IPS DF 4.7 (cell line): Measurements from ENCODE around the gene HNRNPUL2.
"Not testable (repeated sequence)": the region's sequence is repeated elsewhere in the genome, so short reads cannot be mapped to it uniquely, and the experiment has no call there.

Source experiments
- DNase-seq: peaks from one replicate; pipeline ENCODE4 v3.0.0-alpha.2; 2013; ENCODE audit warnings: low spot score; ENCODE audit errors: extremely low read depth

The HNRNPUL2 gene

DNA sequence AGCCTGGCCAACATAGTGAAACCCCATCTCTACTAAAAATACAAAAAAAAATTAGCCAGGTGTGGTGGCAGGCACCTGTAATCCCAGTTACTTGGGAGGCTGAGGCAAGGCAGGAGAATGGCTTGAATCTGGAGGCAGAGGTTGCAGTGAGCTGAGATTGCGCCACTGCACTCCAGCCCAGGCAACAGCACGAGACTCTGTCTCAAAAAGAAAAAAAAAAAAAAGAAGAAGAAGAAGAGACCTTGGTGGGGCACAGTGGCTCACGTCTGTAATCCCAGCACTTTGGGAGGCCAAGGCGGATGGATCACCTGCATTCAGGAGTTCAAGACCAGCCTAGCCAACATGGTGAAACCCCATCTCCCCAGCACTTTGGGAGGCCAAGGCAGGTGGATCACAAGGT, 23.3 kb downstream of the HNRNPUL2 start:
- not testable (repeated sequence) for DNase-seq

DNA sequence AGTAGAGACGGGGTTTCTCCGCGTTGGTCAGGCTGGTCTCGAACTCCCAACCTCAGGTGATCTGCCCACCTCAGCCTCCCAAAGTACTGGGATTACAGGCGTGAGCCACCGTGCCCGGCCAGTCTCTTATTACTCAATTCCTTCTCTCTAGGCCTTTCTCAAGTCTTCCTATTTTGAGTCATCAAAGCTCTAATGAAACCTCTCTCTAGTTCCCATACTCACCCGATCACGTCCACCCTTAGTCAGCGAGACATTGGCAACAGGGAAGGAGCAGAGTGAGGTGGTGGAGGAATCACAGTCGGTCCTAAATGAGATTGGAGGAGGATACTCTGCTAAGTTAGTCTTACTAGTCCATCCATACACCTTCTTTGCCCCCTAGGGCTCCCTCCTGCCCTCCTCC, 25.0 kb downstream of the HNRNPUL2 start:
- no peak for DNase-seq

DNA sequence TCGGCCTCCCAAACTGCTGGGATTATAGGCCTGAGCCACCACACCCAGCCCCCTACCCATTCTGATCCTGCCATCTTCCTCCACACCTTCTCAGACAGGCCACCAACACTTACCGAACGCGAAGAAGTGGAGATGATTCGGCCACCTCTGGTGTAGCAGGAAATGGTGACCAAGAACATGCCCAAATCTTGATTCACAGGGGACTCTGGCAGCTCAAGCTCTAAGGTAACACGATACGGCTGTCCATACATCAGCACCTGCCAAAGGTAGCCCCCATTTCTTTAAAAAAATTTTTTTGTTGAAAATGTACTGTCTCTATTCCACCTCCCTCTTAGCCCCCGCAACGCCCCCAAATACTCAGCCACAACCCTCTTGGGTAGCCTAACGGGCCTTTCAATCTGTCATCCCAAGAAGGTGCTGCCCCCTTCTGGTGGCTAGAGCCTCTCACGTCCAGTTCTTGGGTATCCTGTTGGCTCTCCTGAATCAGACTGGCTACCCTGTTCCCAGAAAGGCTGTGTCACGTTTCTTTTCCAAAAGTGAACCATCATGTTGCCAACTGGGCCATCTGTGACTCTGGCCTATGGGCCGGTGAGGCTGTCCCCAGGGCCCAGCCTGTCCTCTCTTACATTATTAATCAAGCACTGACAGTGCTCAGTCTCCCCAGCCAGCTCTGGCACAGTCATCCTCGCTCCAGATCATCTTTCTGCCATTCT, 32.6 kb downstream of the HNRNPUL2 start:
- no peak for DNase-seq

DNA sequence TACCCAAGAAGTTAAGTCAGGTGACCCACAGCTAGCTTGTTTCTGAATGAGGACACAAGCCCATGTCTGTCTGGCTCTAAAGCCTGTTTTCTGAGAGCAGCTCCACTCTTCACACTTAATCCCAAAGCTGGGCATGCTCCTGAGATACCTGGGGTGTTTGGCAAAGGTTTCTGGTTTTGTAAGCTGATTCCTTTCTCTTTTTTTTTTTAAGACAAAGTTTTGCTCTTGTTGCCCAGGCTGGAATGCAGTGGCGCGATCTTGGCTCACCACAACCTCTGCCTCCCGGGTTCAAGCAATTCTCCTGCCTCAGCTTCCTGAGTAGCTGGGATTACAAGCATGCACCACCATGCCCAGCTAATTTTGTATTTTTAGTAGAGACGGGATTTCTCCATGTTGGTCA, 33.6 kb downstream of the HNRNPUL2 start:
- not testable (repeated sequence) for DNase-seq

DNA sequence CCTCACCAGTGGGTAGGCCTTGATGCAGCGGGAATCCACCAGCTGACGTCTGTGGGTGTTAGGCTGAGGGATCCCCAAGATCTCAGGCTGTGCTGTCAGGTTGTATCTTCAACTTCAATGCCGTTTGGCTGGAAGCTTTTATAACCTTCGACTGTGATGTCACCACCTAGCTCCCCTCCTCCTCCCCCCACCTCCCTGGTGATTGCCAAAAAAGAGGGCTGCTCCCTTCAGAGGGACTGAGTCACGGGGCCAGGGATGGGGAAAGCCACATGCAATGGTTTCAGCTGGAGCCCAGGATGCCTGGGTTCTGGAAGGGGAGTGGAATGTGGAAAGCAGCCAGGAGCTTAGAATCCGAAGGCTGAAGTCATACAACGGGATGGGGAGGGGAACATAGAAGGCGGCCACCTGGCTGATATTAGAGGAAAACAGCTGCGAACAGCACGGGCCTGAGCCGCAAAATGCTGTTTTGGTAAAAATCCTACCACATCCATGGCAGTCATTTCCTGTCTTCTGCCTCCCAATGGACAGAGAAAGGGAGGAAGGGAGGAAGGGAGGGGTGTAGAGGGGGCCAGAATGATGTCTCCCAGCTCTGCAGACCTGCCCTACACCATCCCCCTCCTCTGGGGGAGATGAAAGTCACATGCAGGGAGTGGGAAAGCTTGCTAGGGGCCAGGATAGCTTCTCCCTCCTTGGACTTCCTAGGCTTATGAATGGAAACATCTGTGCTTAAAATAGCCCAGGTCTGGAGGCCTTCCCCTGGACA, 37.7 kb downstream of the HNRNPUL2 start, which contains the start of gene LRRN4CL:
Gene LRRN4CL (minus strand): TSS at position 110 of the 763 bp plus-strand sequence. CDS start 1,022 bp downstream, outside the sequence.
- no peak for DNase-seq

DNA sequence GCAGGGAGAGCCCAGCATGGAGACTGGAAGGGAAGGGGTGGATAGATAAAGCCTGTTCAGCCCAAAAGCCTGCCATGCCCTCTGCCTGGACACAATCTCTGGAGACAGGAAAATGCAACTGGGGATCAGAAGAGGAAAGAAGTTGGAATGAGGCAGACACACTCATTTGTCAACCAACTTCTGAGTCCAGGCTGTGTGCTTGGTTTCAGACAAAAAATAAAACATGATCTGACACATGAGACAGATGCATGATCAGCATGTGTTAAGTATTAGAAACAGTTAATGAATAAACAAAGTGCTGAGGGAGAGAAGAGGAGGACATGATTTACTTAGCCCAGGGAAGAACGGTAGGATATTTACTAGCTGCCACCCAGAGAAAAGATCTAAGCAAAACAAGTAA, 38.8 kb downstream of the HNRNPUL2 start:
- DNase-seq: no peak

DNA sequence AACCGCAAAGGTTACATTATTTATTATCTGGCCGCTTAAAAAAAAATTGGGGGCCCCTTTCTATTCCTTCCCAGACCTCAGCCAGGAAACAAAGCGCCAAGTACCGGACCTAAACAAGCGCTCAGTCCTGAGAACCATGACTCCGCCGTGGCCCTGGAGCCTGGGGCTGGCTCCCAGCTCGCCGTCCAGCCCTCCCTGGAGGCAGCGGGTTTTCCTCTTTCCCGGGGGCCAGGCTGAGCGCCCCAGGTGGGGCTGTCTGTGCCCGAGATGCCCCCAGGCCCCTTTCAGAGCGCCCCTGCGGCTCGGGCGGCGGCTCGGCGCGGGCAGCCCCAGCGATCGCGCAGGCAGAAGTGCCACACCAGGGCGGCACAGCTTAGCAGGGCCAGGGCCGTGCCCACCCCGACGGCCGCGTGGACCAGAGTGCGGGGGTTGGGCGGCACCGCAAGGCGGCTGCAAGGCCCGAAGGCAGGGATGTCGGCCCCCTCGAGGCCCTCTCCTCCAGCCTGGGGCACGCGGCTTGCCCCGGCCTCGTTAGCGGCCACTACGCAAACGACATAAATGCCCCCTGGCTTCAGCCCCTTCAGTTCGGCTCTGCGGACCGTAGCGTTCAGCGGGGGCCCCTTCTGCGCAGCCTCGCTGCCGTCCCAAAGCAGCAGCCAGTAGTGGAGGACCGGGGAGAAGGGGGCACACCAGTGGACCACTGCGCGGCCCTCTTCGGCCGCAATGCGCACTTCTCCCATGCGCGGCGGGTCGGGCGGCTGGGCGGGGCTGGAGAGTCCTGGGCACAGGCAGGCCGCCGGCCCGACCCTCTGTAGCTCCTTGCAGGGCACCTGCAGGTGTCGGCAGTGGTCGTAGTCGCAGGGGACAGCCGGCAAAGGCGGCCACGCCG, 39.5 kb downstream of the HNRNPUL2 start:
- no peak for DNase-seq

DNA sequence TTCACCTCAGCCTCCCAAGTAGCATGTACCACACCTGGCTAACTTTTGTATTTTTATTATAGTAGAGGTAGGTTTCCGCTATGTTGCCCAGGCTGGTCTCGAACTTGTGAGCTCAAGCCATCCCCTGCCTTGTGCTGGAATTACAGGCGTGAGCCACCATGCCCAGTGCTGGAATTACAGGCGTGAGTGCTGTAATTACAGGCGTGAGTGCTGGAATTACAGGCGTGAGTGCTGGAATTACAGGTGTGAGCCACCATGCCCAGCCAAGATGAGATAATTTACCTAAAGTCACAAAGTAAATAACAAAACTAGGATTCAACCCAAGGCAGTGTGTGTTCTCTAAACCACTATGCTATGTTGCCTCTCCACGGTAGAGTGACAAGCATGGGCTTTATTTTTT, 44.7 kb downstream of the HNRNPUL2 start:
- no peak for DNase-seq

DNA sequence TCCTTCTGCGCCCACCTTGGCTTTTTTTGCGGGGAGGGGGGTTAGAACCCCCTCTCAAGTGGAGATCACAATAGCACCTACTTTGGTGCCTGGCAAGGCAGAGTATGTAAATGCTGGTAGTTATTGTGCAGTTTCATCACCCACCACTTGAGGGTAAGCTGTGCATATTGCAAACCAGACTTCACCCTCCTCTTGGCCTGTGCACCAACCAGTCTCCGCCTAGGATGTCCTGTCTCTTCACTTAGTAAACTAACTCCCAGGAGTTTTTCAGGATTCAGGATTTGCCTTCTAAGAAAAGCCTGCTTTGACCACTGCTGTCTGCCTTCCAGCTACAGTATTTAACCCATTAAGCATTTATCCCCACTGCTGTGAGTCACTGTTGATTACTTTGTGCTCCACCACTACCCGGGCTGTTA, 46.4 kb downstream of the HNRNPUL2 start:
- no peak for DNase-seq

DNA sequence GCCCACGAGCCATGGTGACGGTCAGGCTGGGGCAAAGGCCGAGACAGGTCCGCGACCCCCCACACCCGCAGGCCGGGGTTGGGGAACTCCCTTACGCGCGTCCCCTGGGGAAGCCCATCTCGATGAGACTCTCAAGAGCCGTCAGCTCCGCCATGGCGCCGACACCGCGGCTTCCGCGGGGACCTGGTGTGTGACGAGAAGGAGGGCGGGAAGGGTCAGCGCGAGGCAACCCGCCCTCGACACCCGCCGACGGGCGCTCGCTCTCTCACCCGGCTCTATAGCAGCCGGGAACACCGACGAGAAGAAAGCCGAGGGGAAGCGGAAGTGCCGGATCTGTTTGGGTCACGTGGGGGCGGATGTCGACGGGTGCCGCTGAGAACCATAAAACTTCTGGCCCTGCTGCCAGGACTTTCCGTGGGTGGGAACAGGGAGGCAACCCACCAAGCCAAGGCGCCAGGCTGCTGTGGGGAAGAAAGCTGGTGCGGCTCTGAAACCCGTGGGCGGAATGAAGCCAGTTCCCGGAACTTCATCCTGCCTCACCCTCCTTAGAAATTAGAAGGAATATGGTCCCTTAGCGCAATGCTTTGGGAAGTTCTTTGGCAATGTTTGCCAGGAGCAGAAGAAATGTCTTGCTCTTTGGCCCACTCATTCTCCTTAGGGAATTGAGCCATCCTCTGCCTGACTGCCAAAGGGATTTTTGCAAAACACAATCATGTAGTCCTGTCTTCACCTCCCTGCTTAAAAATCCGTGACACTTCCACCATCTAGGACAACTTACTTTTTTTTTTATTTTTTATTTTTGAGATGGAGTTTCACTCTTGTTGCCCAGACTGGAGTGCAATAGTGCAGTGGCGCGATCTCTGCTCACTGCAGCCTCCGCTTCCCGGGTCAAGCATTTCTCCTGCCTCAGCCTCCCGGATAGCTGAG, 48.2 kb downstream of the HNRNPUL2 start, which contains the start of gene UBXN1:
Gene UBXN1 (minus strand): TSS at position 304 of the 927 bp plus-strand sequence. CDS start 150 bp downstream, at position 154.
- DNase-seq: no peak

DNA sequence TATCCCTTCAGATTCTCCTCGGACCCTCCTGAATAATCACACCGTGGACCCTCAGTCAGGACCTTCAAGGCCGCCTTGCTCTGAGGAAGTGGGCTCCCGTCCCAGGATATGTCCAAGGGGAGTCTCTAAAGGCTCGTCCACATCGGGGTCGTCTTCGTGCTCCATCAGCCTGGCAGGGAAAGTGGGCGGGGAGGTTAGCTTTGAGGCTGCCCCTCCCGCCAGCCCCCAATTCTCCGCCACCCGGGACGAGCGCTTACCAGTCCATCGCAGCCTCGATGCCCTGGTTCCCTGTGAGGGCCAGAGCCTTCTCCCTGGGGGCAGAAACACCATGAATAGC, 48.9 kb downstream of the HNRNPUL2 start:
- DNase-seq: no peak

DNA sequence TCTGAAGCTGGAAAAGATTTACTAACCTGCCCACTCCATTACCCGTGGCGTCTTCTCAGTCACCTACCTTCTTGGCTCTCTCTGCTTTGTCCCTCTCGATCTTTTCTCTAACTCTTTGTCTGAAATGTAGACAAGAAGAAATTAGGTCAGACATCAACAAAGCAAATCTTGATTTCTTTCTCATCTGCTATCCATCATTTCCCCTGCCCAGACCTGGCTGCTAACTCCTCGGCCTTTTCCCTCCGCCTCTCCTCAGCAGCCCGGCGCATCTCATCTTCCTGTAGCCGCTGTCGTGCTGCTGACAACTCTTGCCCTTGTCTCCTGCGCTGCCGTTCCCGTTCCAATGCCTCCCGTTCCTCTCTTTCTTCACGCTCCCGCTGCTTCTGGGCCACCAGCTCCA, 49.5 kb downstream of the HNRNPUL2 start:
- DNase-seq: no peak

DNA sequence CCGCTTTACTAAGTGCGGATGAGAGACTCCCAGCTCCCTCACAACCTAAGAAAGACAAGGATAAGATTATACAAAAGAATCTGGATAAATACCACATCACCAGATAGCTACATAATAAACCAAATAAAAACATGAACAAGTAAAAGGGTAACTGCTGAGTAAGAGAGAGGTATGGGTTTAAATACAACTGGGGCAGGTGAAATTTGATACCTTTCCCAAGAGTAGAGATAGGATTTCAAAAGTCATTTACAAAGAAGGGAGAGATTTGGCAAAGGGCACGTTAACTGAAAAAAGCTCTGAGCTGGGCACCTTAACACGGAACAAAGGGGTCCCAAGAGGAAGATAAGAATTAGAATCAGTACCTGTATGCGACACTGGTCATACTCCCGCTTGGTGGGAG, 50.1 kb downstream of the HNRNPUL2 start:
- DNase-seq: no peak

DNA sequence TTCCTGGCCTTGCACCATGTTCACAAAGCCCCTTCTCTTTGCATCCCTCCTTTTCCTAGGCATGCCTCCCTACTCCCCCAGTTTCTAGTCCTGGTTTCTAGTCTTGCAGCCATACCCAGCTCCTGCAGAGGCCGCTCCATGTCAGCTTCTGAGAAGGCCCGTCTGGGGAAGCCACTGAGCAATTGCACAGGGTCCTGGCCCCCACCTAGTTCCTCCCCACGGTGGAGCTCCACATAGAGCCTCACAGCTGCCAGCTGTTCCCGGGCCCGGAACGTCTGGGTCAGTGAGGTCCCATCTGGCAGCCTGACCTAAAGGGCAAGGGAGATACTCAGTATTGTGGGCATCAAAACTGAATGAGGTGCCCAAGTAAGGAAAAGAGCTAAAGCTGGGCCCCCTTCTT, 50.6 kb downstream of the HNRNPUL2 start:
- DNase-seq: no peak

DNA sequence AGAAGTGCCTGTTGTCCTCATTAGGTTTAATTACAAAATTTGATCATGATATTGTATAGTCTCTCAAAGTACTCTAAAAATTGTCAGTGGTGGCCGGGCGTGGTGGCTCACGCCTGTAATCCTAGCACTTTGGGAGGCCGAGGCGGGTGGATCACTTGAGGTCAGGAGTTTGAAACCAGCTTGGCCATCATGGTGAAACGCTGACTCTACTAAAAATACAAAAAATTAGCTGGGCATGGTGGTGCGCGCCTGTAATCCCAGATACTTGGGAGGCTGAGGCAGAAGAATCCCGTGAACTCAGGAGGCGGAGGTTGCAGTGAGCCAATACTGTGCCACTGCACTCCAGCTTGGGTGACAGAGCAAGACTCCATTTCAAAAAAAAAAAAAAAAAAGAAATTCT, 51.8 kb downstream of the HNRNPUL2 start:
- DNase-seq: not testable (repeated sequence)

DNA sequence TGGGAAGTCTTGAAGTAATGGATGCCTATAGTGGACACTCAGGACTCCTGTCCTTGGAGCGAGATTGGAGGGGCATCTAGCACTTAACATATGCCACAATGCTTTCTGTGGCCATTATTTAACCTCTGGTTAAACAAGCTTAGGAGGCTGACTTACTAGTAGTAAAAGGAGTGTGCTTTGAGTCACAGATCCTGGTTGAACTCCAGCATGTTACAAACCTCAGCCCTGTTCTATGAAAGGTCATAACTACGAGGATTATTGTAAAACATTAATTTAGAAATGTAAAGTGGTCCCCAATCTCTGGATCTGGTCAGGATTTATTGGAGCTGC, 54.1 kb downstream of the HNRNPUL2 start:
- no peak for DNase-seq

DNA sequence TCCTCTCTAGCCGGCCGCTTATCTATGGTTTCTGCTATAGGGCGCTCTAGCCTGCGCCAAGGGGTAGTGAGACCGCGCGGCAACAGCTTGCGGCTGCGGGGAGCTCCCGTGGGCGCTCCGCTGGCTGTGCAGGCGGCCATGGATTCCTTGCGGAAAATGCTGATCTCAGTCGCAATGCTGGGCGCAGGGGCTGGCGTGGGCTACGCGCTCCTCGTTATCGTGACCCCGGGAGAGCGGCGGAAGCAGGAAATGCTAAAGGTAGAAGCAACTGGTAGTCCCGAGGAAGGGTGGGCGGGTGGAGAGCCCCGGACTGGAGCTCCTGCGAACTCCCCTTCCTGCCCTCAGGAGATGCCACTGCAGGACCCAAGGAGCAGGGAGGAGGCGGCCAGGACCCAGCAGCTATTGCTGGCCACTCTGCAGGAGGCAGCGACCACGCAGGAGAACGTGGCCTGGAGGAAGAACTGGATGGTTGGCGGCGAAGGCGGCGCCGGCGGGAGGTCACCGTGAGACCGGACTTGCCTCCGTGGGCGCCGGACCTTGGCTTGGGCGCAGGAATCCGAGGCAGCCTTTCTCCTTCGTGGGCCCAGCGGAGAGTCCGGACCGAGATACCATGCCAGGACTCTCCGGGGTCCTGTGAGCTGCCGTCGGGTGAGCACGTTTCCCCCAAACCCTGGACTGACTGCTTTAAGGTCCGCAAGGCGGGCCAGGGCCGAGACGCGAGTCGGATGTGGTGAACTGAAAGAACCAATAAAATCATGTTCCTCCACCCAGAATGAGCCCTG, 55.5 kb downstream of the HNRNPUL2 start, which contains the start of the genes LBHD1 and UQCC3:
Gene LBHD1 (minus strand): TSS at position 660 of the 782 bp plus-strand sequence. CDS start 2,236 bp downstream, outside the sequence.
Gene UQCC3 (plus strand): TSS at position 66 of the 782 bp plus-strand sequence. CDS start 73 bp downstream, at position 139.
- no peak for DNase-seq

DNA sequence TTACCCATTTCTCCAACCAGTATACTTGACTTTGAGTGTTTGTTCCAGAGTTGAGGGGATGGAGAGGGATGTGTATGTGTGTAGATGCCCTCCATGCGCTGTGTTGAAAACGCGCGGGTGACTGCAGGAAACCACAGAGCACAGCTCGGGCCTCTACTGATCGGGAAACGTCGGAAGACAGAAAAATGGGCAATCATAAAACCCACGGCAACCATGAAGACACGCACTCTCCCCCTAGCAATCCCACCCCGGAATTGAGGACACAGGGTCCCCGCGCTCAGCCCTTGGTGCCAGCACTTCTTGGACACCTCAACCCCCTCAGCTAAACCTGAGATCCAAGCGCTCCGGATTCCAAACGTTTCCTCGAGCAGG, 56.0 kb downstream of the HNRNPUL2 start:
- DNase-seq: no peak

DNA sequence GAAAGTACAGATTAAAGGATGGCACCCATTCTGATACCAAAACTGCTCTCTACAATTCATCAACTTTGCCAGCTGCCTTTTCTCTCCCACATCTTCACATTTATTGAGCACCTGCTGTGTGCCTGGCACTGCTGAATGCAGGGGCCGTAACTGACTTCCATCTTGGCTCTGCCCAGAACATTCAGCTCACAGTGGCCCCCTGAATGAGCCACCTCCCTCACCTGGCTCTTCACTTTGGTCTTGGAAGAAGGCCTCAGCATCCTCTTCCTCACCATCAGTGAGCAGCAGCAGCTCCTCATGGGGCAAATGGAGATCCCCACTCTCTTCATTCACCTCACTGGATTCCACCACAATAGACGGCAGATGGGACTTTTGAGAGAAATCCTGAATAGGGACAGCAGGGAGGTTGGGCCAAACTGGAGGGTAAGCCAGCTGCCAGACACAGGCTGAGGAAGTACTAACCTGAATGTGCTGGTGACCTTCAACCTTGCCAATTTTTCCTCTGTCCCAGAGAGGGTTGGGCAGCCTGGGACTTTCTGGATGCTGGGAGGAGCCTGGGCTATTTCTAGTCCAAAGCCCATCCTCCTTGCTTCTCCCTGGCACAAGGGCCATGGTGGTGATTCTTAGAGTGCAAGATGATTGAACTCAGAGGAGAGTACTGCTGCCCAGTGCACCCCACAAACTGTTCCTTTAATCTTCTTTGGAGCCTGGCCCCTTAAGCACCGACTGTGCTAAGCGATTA, 57.7 kb downstream of the HNRNPUL2 start:
- no peak for DNase-seq
